Activated gamma-delta T cell treated with anti-CD3 and anti-CD28 coated beads, Interleukin-2, amount 50 U/mL, for 16 hours (primary cell): ENCODE results near the gene ADPRS.
A peak's percentile ranks its signal among the peaks of the same experiment; 100 is the strongest.

Experiments
- DNase-seq: peaks from one replicate; pipeline ENCODE4 v3.0.0-alpha.2; 2020; ENCODE audit warnings: low read depth

ADPRS gene

GRCh38 chr1:36088577-36089392 is at the start of gene ADPRS:
ADPRS (plus strand) TSS chr1:36088892; CDS start chr1:36088905, 13 bp downstream.
- peak; percentile 85 for DNase-seq

GRCh38 chr1:36040238-36040637 is 48.5 kb upstream of the ADPRS start:
- no peak for DNase-seq

GRCh38 chr1:36051821-36052220 is 36.9 kb upstream of the ADPRS start:
- no peak for DNase-seq

- no peak for DNase-seq
These were observed 34.7 kb upstream of the ADPRS start for GRCh38 chr1:36053978-36054377.

- no peak for DNase-seq
These were observed 33.0 kb upstream of the ADPRS start for GRCh38 chr1:36055706-36056105.

GRCh38 chr1:36062315-36062714 is 26.4 kb upstream of the ADPRS start:
- no peak for DNase-seq

GRCh38 chr1:36067871-36068270 is 20.8 kb upstream of the ADPRS start:
- no peak for DNase-seq

- no peak for DNase-seq
These were observed 19.8 kb upstream of the ADPRS start for GRCh38 chr1:36068866-36069265.

GRCh38 chr1:36070349-36070748 is 18.3 kb upstream of the ADPRS start:
- no peak for DNase-seq

- DNase-seq, result no peak
These were observed 11.6 kb upstream of the ADPRS start for GRCh38 chr1:36076979-36077573.

GRCh38 chr1:36080236-36080635 is 8.5 kb upstream of the ADPRS start:
- DNase-seq, result no peak

- no peak for DNase-seq
These were observed 7.9 kb upstream of the ADPRS start for GRCh38 chr1:36080801-36081200.

GRCh38 chr1:36081926-36082485 is 6.7 kb upstream of the ADPRS start:
- DNase-seq, result no peak

- DNase-seq, result no peak
These were observed 5.5 kb upstream of the ADPRS start for GRCh38 chr1:36083219-36083618.

GRCh38 chr1:36083635-36084496 is 4.8 kb upstream of the ADPRS start, which contains the start of gene TEKT2:
TEKT2 (plus strand) TSS chr1:36084094; CDS start chr1:36084922, 828 bp downstream.
- no peak for DNase-seq

- no peak for DNase-seq
These were observed 4.1 kb upstream of the ADPRS start for GRCh38 chr1:36084497-36085115.

- DNase-seq, result no peak
These were observed 3.6 kb upstream of the ADPRS start for GRCh38 chr1:36085126-36085525.

GRCh38 chr1:36085686-36086526 is 2.8 kb upstream of the ADPRS start:
- no peak for DNase-seq

- DNase-seq, result no peak
These were observed 2.0 kb upstream of the ADPRS start for GRCh38 chr1:36086529-36087232.
